IPS DF 6.9 (cell line): ENCODE results near the gene IFI16.

ENCODE experiments used
- DNase-seq: peaks from one replicate; pipeline ENCODE4 v3.0.0-alpha.2; 2013; ENCODE audit warnings: low read depth, low spot score
- H3K27ac ChIP-seq: one replicate; pipeline ENCODE4 v1.5.1; 2013; ENCODE audit warnings: low read length, control low read depth
- H3K27me3 ChIP-seq: 2 replicates; pipeline ENCODE4 v1.6.1; 2013; ENCODE audit warnings: mild to moderate bottlenecking, low read length; ENCODE audit not compliant: control insufficient read depth, insufficient read depth
- H3K36me3 ChIP-seq: 2 replicates; pipeline ENCODE4 v1.6.1; 2013; ENCODE audit warnings: low read length; ENCODE audit not compliant: control insufficient read depth, insufficient read depth
- H3K4me1 ChIP-seq: 2 replicates; pipeline ENCODE4 v1.6.1; 2013; ENCODE audit warnings: low read length; ENCODE audit not compliant: control insufficient read depth, insufficient read depth
- H3K4me3 ChIP-seq: 2 replicates; pipeline ENCODE4 v1.5.1; 2013; ENCODE audit warnings: mild to moderate bottlenecking, low read length
- H3K9me3 ChIP-seq: 2 replicates; pipeline ENCODE4 v1.6.1; 2013; ENCODE audit warnings: low read length, inconsistent platforms; ENCODE audit not compliant: control insufficient read depth, insufficient read depth
- WGBS: extraction: QIAGEN DNeasy Blood & Tissue Kit; methylation state at CpG from one replicate; pipeline ENCODE4 v1.1.7; 2013; ENCODE audit warnings: mixed read lengths, missing lambda C conversion rate; ENCODE audit not compliant: insufficient read length, insufficient coverage; 5-methylcytosine and 5-hydroxymethylcytosine counted together

Gene IFI16

GRCh38 chr1:158989424-158989823, 20.3 kb upstream of the IFI16 start:
- Histone ChIP-seq H3K36me3 (no peaks in the 10 kb centered on the region), H3K4me3 (no peak overlapping the region), H3K4me1 (no peaks in the 10 kb centered on the region), H3K27ac (no peak overlapping the region), H3K9me3 (no peaks in the 10 kb centered on the region), H3K27me3 (no peaks in the 10 kb centered on the region)
- WGBS = no CpG with 5 or more reads among the region's 1 CpG
- no peak for DNase-seq

GRCh38 chr1:158992787-158993312, 16.9 kb upstream of the IFI16 start:
- no peak overlapping the region for H3K27ac ChIP-seq
- WGBS = no CpG with 5 or more reads among the region's 4 CpGs
- no peaks in the 10 kb centered on the region for H3K27me3 ChIP-seq
- no peaks in the 10 kb centered on the region for H3K36me3 ChIP-seq
- H3K4me1 ChIP-seq = no peaks in the 10 kb centered on the region
- H3K9me3 ChIP-seq = no peaks in the 10 kb centered on the region
- no peak overlapping the region for H3K4me3 ChIP-seq
- no peak for DNase-seq

- no peak for DNase-seq
- H3K27ac ChIP-seq = no peak overlapping the region
- no peaks in the 10 kb centered on the region for H3K4me1 ChIP-seq
- H3K36me3 ChIP-seq = no peaks in the 10 kb centered on the region
- no CpG with 5 or more reads among the region's 5 CpGs for WGBS
- no peaks in the 10 kb centered on the region for H3K27me3 ChIP-seq
- H3K4me3 ChIP-seq = no peak overlapping the region
- no peaks in the 10 kb centered on the region for H3K9me3 ChIP-seq
Observed at GRCh38 chr1:158996998-158997397, 12.7 kb upstream of the IFI16 start.

- no CpG with 5 or more reads among the region's 6 CpGs for WGBS
- DNase-seq = no peak
- no peak overlapping the region for H3K4me3 ChIP-seq
Observed at GRCh38 chr1:158998037-158998780, 11.5 kb upstream of the IFI16 start.

GRCh38 chr1:158998781-158999161, 10.9 kb upstream of the IFI16 start:
- DNase-seq = no peak
- no CpG with 5 or more reads among the region's 13 CpGs for WGBS
- Histone ChIP-seq H3K27ac (no peak overlapping the region), H3K27me3 (no peaks in the 10 kb centered on the region), H3K4me3 (peak overlapping the region; percentile 47; the same call in 1 of the 2 replicates), H3K36me3 (no peaks in the 10 kb centered on the region), H3K4me1 (no peaks in the 10 kb centered on the region), H3K9me3 (no peaks in the 10 kb centered on the region)

More at GRCh38 chr1:158998037-158998780, 11.5 kb upstream of the IFI16 start:
- H3K36me3 ChIP-seq = no peaks in the 10 kb centered on the region
- H3K9me3 ChIP-seq = no peaks in the 10 kb centered on the region
- no peaks in the 10 kb centered on the region for H3K27me3 ChIP-seq
- no peak overlapping the region for H3K27ac ChIP-seq
- no peaks in the 10 kb centered on the region for H3K4me1 ChIP-seq

GRCh38 chr1:158999316-159000069, 10.2 kb upstream of the IFI16 start:
- WGBS = 100% methylated on average over 2 of the region's 11 CpGs
- Histone ChIP-seq H3K27ac (no peak overlapping the region), H3K9me3 (no peaks in the 10 kb centered on the region), H3K36me3 (no peaks in the 10 kb centered on the region), H3K4me1 (no peaks in the 10 kb centered on the region), H3K4me3 (peak overlapping the region; percentile 37; the same call in 1 of the 2 replicates), H3K27me3 (no peaks in the 10 kb centered on the region; the same call in 1 of the 2 replicates)
- peak; percentile 79 for DNase-seq

GRCh38 chr1:159000070-159000409, 9.7 kb upstream of the IFI16 start:
- WGBS = no CpG with 5 or more reads among the region's 6 CpGs

GRCh38 chr1:159000625-159001024, 9.1 kb upstream of the IFI16 start:
- DNase-seq = no peak
- no CpG with 5 or more reads among the region's 1 CpG for WGBS
- H3K27ac ChIP-seq = no peak overlapping the region

More at GRCh38 chr1:159000070-159000409, 9.7 kb upstream of the IFI16 start:
- no peaks in the 10 kb centered on the region for H3K4me1 ChIP-seq
- H3K9me3 ChIP-seq = no peaks in the 10 kb centered on the region
- no peak overlapping the region for H3K27ac ChIP-seq
- H3K4me3 ChIP-seq = peak overlapping the region; percentile 37; the same call in 1 of the 2 replicates
- H3K36me3 ChIP-seq = no peaks in the 10 kb centered on the region
- DNase-seq = no peak
- H3K27me3 ChIP-seq = peaks cover 1% of the 10 kb centered on the region; the same call in 1 of the 2 replicates

GRCh38 chr1:159005161-159005560, 4.5 kb upstream of the IFI16 start:
- Histone ChIP-seq H3K4me1 (0 out of 2 replicates have a peak, but pooled peaks cover 2% of the 10 kb centered on the region), H3K27ac (no peak overlapping the region), H3K27me3 (peaks cover 5% of the 10 kb centered on the region; the same call in 1 of the 2 replicates), H3K9me3 (no peaks in the 10 kb centered on the region), H3K36me3 (no peaks in the 10 kb centered on the region), H3K4me3 (no peak overlapping the region)
- DNase-seq = no peak

More at GRCh38 chr1:159000625-159001024, 9.1 kb upstream of the IFI16 start:
- H3K27me3 ChIP-seq = peaks cover 3% of the 10 kb centered on the region; the same call in 1 of the 2 replicates
- no peaks in the 10 kb centered on the region for H3K9me3 ChIP-seq
- H3K4me1 ChIP-seq = no peaks in the 10 kb centered on the region
- no peak overlapping the region for H3K4me3 ChIP-seq
- H3K36me3 ChIP-seq = no peaks in the 10 kb centered on the region

- no peak for DNase-seq
- no peak overlapping the region for H3K4me3 ChIP-seq
- H3K27me3 ChIP-seq = peaks cover 5% of the 10 kb centered on the region; the same call in 1 of the 2 replicates
- H3K27ac ChIP-seq = no peak overlapping the region
- H3K36me3 ChIP-seq = no peaks in the 10 kb centered on the region
- H3K4me1 ChIP-seq = 0 out of 2 replicates have a peak, but pooled peaks cover 2% of the 10 kb centered on the region
- no CpG with 5 or more reads among the region's 6 CpGs for WGBS
- H3K9me3 ChIP-seq = no peaks in the 10 kb centered on the region
Observed at GRCh38 chr1:159005676-159006075, 4.0 kb upstream of the IFI16 start.
